NT2/D1 (cell line): ENCODE measurements around the gene SLC9A7.

ENCODE experiments used
- SUZ12 ChIP-seq: IDR thresholded peaks from 2 replicates; pipeline ENCODE4 v1.6.1; 2011; ENCODE audit not compliant: insufficient read length, insufficient read depth; ENCODE audit errors: extremely low read depth
- YY1 ChIP-seq: IDR thresholded peaks from 2 replicates; pipeline ENCODE4 v1.6.1; 2011; ENCODE audit not compliant: insufficient read length, insufficient read depth
- ZNF274 ChIP-seq: IDR thresholded peaks from 2 replicates; pipeline ENCODE4 v1.6.1; 2011; ENCODE audit warnings: mild to moderate bottlenecking, low read depth, low read length

DNA sequence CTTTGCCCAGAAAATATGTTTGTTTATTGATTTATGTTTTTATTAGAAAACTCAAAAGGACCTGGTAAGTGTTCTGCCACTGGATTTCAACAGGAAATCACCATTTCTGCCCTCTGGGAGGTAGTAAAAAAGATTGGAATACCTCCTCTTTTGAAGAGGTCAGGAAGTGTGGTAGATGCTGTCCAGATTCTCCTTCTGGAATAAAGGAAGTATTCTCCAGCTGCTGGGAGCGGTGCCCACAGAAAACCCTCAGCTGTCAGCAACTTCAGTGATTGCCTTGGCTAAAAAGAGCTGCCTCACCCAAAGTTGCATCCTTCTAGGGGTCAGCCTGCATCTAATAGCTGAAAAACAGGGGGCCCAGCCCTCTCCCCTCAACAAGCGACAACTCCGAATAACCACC, 199.9 kb downstream of the SLC9A7 start:
- TF ChIP-seq YY1 (no peak), ZNF274 (no peak), SUZ12 (no peak)
